HUES6 (cell line): ENCODE data around the gene MYMX.

Source experiments
- H3K27ac ChIP-seq: 2 replicates; pipeline ENCODE4 v1.7.0; 2013; ENCODE audit warnings: low read depth, mild to moderate bottlenecking, low read length, inconsistent platforms
- H3K27me3 ChIP-seq: 2 replicates; pipeline ENCODE4 v1.6.1; 2013; ENCODE audit warnings: low read length; ENCODE audit not compliant: control insufficient read depth, insufficient read depth
- H3K36me3 ChIP-seq: 2 replicates; pipeline ENCODE4 v1.6.1; 2013; ENCODE audit warnings: low read length; ENCODE audit not compliant: control insufficient read depth, insufficient read depth
- H3K4me1 ChIP-seq: 2 replicates; pipeline ENCODE4 v1.6.1; 2013; ENCODE audit warnings: low read length; ENCODE audit not compliant: control insufficient read depth, insufficient read depth
- H3K4me3 ChIP-seq: 2 replicates; pipeline ENCODE4 v1.5.1; 2013; ENCODE audit warnings: low read depth, low read length
- H3K9ac ChIP-seq: one replicate; pipeline ENCODE4 v1.6.1; 2013; ENCODE audit warnings: mild to moderate bottlenecking, low read length
- H3K9me3 ChIP-seq: 2 replicates; pipeline ENCODE4 v1.6.1; 2013; ENCODE audit warnings: low read depth, low read length; ENCODE audit not compliant: control insufficient read depth, insufficient read depth

The MYMX gene

GRCh38 chr6:44216677-44217331 lies at the start of gene MYMX:
MYMX (plus strand) TSS chr6:44216926; CDS start chr6:44217472, 546 bp downstream.
- peaks cover 40% of the 10 kb centered on the region for H3K4me1 ChIP-seq
- H3K9me3 ChIP-seq: no peaks in the 10 kb centered on the region
- H3K27ac ChIP-seq: no peak within 1 kb of the TSS
- H3K36me3 ChIP-seq: no peaks in the 10 kb centered on the region
- peak within 1 kb of the TSS; percentile 64; the same call in 1 of the 2 replicates for H3K4me3 ChIP-seq
- H3K9ac ChIP-seq: peak within 1 kb of the TSS; percentile 86
- H3K27me3 ChIP-seq: no peaks in the 10 kb centered on the region

GRCh38 chr6:44167567-44167966 lies 49.2 kb upstream of the MYMX start:
- H3K27me3 ChIP-seq: no peaks in the 10 kb centered on the region

GRCh38 chr6:44169154-44169553 lies 47.6 kb upstream of the MYMX start:
- H3K27me3 ChIP-seq: no peaks in the 10 kb centered on the region
- peaks cover 28% of the 10 kb centered on the region for H3K4me1 ChIP-seq
- H3K9me3 ChIP-seq: no peaks in the 10 kb centered on the region
- no peaks in the 10 kb centered on the region for H3K36me3 ChIP-seq
- H3K9ac ChIP-seq: no peak overlapping the region
- H3K27ac ChIP-seq: no peak overlapping the region
- no peak overlapping the region for H3K4me3 ChIP-seq

More at GRCh38 chr6:44167567-44167966, 49.2 kb upstream of the MYMX start:
- no peak overlapping the region for H3K9ac ChIP-seq
- no peak overlapping the region for H3K27ac ChIP-seq
- H3K36me3 ChIP-seq: no peaks in the 10 kb centered on the region
- H3K9me3 ChIP-seq: no peaks in the 10 kb centered on the region
- H3K4me1 ChIP-seq: peaks cover 25% of the 10 kb centered on the region
- H3K4me3 ChIP-seq: no peak overlapping the region

GRCh38 chr6:44169886-44170570 lies 46.7 kb upstream of the MYMX start:
- Histone ChIP-seq H3K36me3 (no peaks in the 10 kb centered on the region), H3K4me3 (no peak overlapping the region), H3K27ac (no peak overlapping the region), H3K9me3 (no peaks in the 10 kb centered on the region), H3K27me3 (no peaks in the 10 kb centered on the region), H3K4me1 (peaks cover 24% of the 10 kb centered on the region), H3K9ac (no peak overlapping the region)

- no peak overlapping the region for H3K9ac ChIP-seq
- no peak overlapping the region for H3K4me3 ChIP-seq
- peaks cover 17% of the 10 kb centered on the region; the same call in 1 of the 2 replicates for H3K4me1 ChIP-seq
Observed at GRCh38 chr6:44171899-44172546, 44.7 kb upstream of the MYMX start.

GRCh38 chr6:44172731-44173500 lies 43.8 kb upstream of the MYMX start:
- Histone ChIP-seq H3K27me3 (no peaks in the 10 kb centered on the region), H3K36me3 (no peaks in the 10 kb centered on the region), H3K4me3 (no peak overlapping the region), H3K27ac (no peak overlapping the region), H3K9me3 (no peaks in the 10 kb centered on the region), H3K9ac (no peak overlapping the region), H3K4me1 (peaks cover 17% of the 10 kb centered on the region; the same call in 1 of the 2 replicates)

More at GRCh38 chr6:44171899-44172546, 44.7 kb upstream of the MYMX start:
- H3K27me3 ChIP-seq: no peaks in the 10 kb centered on the region
- no peak overlapping the region for H3K27ac ChIP-seq
- no peaks in the 10 kb centered on the region for H3K9me3 ChIP-seq
- no peaks in the 10 kb centered on the region for H3K36me3 ChIP-seq

- Histone ChIP-seq H3K9me3 (no peaks in the 10 kb centered on the region), H3K9ac (no peak overlapping the region), H3K27ac (no peak overlapping the region), H3K36me3 (no peaks in the 10 kb centered on the region), H3K4me1 (peaks cover 17% of the 10 kb centered on the region; the same call in 1 of the 2 replicates), H3K27me3 (no peaks in the 10 kb centered on the region), H3K4me3 (no peak overlapping the region)
Observed at GRCh38 chr6:44176130-44176761, 40.5 kb upstream of the MYMX start.

- Histone ChIP-seq H3K4me3 (no peak overlapping the region), H3K9me3 (no peaks in the 10 kb centered on the region)
Observed at GRCh38 chr6:44176762-44177509, 39.8 kb upstream of the MYMX start.

GRCh38 chr6:44177691-44178423 lies 38.9 kb upstream of the MYMX start:
- no peaks in the 10 kb centered on the region for H3K9me3 ChIP-seq
- no peak overlapping the region for H3K27ac ChIP-seq
- no peaks in the 10 kb centered on the region for H3K27me3 ChIP-seq
- no peak overlapping the region for H3K9ac ChIP-seq
- H3K4me1 ChIP-seq: peaks cover 13% of the 10 kb centered on the region; the same call in 1 of the 2 replicates
- no peaks in the 10 kb centered on the region for H3K36me3 ChIP-seq
- H3K4me3 ChIP-seq: no peak overlapping the region

More at GRCh38 chr6:44176762-44177509, 39.8 kb upstream of the MYMX start:
- H3K4me1 ChIP-seq: peaks cover 17% of the 10 kb centered on the region; the same call in 1 of the 2 replicates
- no peak overlapping the region for H3K27ac ChIP-seq
- H3K9ac ChIP-seq: no peak overlapping the region
- H3K36me3 ChIP-seq: no peaks in the 10 kb centered on the region
- no peaks in the 10 kb centered on the region for H3K27me3 ChIP-seq
